HepG2 (cell line): Measurements from ENCODE around the gene ZNF277.

Source experiments
- FOXK2 ChIP-seq: fragments of 450-650 bp; IDR thresholded peaks from 2 replicates; pipeline ENCODE4 v1.6.1; 2016
- GABPB1 ChIP-seq: IDR thresholded peaks from 2 replicates; pipeline ENCODE4 v1.6.1; 2016; ENCODE audit warnings: mild to moderate bottlenecking, missing genetic modification reagents, moderate library complexity, missing compliant biosample characterization
- NR3C1 ChIP-seq: sonication (generic); formaldehyde crosslinking; IDR thresholded peaks from 2 replicates; pipeline ENCODE4 v1.4.0; 2020; ENCODE audit warnings: missing genetic modification reagents
- SMAD9 ChIP-seq: sonication (generic); formaldehyde crosslinking; IDR thresholded peaks from 2 replicates; pipeline ENCODE4 v1.5.1; 2020; ENCODE audit warnings: mild to moderate bottlenecking, missing genetic modification reagents
- ZNF121 ChIP-seq: sonication (generic); formaldehyde crosslinking; IDR thresholded peaks from 2 replicates; pipeline ENCODE4 v1.5.0; 2020; ENCODE audit warnings: mild to moderate bottlenecking, missing genetic modification reagents

- no peak for TF ChIP-seq ZNF121 (CRISPR knock-in tag)
- TF ChIP-seq NR3C1 (CRISPR knock-in tag), result no peak
- TF ChIP-seq SMAD9 (CRISPR knock-in tag), result no peak
- no peak for TF ChIP-seq GABPB1 (CRISPR knock-in tag)
- no peak for TF ChIP-seq FOXK2
Observed at GRCh38 chr7:112371701-112372100, 165.2 kb downstream of the ZNF277 start.
